Mesenchymal stem cell (in vitro differentiated cells and primary cell): ENCODE measurements around the gene HSPBAP1.

Experiments used
- DNase-seq: peaks from one replicate; pipeline ENCODE4 v3.0.0-alpha.2; 2013
- H2AFZ ChIP-seq: one replicate; pipeline ENCODE4 v1.6.1; 2013; ENCODE audit warnings: low read depth, mild to moderate bottlenecking, control low read depth, inconsistent platforms, low read length, moderate library complexity
- H2AK5ac ChIP-seq: 2 replicates; pipeline ENCODE4 v1.6.1; 2013; ENCODE audit warnings: low read length, moderate library complexity, mild to moderate bottlenecking, inconsistent platforms; ENCODE audit not compliant: severe bottlenecking
- H2BK120ac ChIP-seq: one replicate; pipeline ENCODE4 v1.6.1; 2013; ENCODE audit warnings: low read depth, mild to moderate bottlenecking, inconsistent platforms, low read length, moderate library complexity
- H2BK12ac ChIP-seq, 2 experiments: one replicate each; pipeline ENCODE4 v1.6.1; 2013; ENCODE audit warnings: inconsistent platforms in 2 of 2, low read length in 2 of 2, mild to moderate bottlenecking in 2 of 2, moderate library complexity in 2 of 2, control low read depth in 1 of 2
- H2BK15ac ChIP-seq: one replicate; pipeline ENCODE4 v1.6.1; 2013; ENCODE audit warnings: mild to moderate bottlenecking, low read depth, inconsistent platforms; ENCODE audit not compliant: poor library complexity, severe bottlenecking
- H2BK5ac ChIP-seq: 2 replicates; pipeline ENCODE4 v1.6.1; 2013; ENCODE audit warnings: low read depth, mild to moderate bottlenecking, low read length, control low read depth, inconsistent platforms; ENCODE audit not compliant: poor library complexity, severe bottlenecking
- H3K14ac ChIP-seq, 2 experiments: one replicate each; pipeline ENCODE4 v1.6.1; 2013; ENCODE audit warnings: inconsistent platforms in 2 of 2, low read length in 2 of 2, control low read depth in 1 of 2, mild to moderate bottlenecking in 1 of 2, moderate library complexity in 1 of 2
- H3K18ac ChIP-seq, 2 experiments: one replicate each; pipeline ENCODE4 v1.6.1; 2013; ENCODE audit warnings: inconsistent platforms in 2 of 2, low read length in 2 of 2, control low read depth in 1 of 2, low read depth in 1 of 2, mild to moderate bottlenecking in 1 of 2
- H3K23ac ChIP-seq, 2 experiments: one replicate each; pipeline ENCODE4 v1.6.1; 2013; ENCODE audit warnings: inconsistent platforms in 2 of 2, low read length in 2 of 2, mild to moderate bottlenecking in 2 of 2, moderate library complexity in 2 of 2, control low read depth in 1 of 2
- H3K27ac ChIP-seq: 2 replicates; pipeline ENCODE4 v1.5.1; 2013; ENCODE audit warnings: mild to moderate bottlenecking, moderate library complexity, low read length, control low read depth, inconsistent platforms; ENCODE audit not compliant: poor library complexity, severe bottlenecking
- H3K27me3 ChIP-seq, 2 experiments: 2 replicates each; pipeline versions ENCODE4 v1.6.1 to v1.7.0; 2013; ENCODE audit warnings: low read length in 2 of 2, mild to moderate bottlenecking in 2 of 2, moderate library complexity in 2 of 2, control low read depth in 1 of 2, inconsistent platforms in 1 of 2; ENCODE audit not compliant: control insufficient read depth in 1 of 2, insufficient read depth in 1 of 2
- H3K36me3 ChIP-seq, 2 experiments: 2 replicates each; pipeline versions ENCODE4 v1.6.1 to v1.7.0; 2013; ENCODE audit warnings: low read length in 2 of 2, control low read depth in 1 of 2, inconsistent platforms in 1 of 2, low read depth in 1 of 2, mild to moderate bottlenecking in 1 of 2; ENCODE audit not compliant: insufficient read depth in 2 of 2, control insufficient read depth in 1 of 2
- H3K4ac ChIP-seq, 2 experiments: one replicate each; pipeline ENCODE4 v1.6.1; 2013; ENCODE audit warnings: inconsistent platforms in 2 of 2, low read length in 2 of 2, mild to moderate bottlenecking in 2 of 2, moderate library complexity in 2 of 2, control low read depth in 1 of 2, low read depth in 1 of 2
- H3K4me1 ChIP-seq: 2 replicates; pipeline ENCODE4 v1.6.1; 2013; ENCODE audit warnings: low read depth, low read length, control low read depth; ENCODE audit not compliant: control insufficient read depth, insufficient read depth
- H3K4me2 ChIP-seq: 2 replicates; pipeline ENCODE4 v1.6.1; 2013; ENCODE audit warnings: low read length, mild to moderate bottlenecking, inconsistent platforms; ENCODE audit not compliant: poor library complexity, severe bottlenecking
- H3K4me3 ChIP-seq, 2 experiments: 2 replicates each; pipeline versions ENCODE4 v1.5.1 to v1.7.0; 2013; ENCODE audit warnings: low read length in 2 of 2, mild to moderate bottlenecking in 2 of 2, control low read depth in 1 of 2, low read depth in 1 of 2; ENCODE audit not compliant: insufficient read depth in 1 of 2
- H3K79me1 ChIP-seq: replicated peaks from 2 replicates; pipeline ENCODE4 v1.6.1; 2013; ENCODE audit warnings: mild to moderate bottlenecking, control low read depth, low read length, inconsistent platforms; ENCODE audit not compliant: poor library complexity, severe bottlenecking
- H3K9ac ChIP-seq: 2 replicates; pipeline ENCODE4 v1.7.0; 2013; ENCODE audit warnings: mild to moderate bottlenecking, low read length, moderate library complexity
- H3K9me3 ChIP-seq: 2 replicates; pipeline ENCODE4 v1.7.0; 2013; ENCODE audit warnings: mild to moderate bottlenecking, low read length; ENCODE audit not compliant: control insufficient read depth
- H4K8ac ChIP-seq: one replicate; pipeline ENCODE4 v1.6.1; 2013; ENCODE audit warnings: inconsistent platforms, mild to moderate bottlenecking, low read length, moderate library complexity
- H4K91ac ChIP-seq: one replicate; pipeline ENCODE4 v1.6.1; 2013; ENCODE audit warnings: mild to moderate bottlenecking, low read length, inconsistent platforms
- WGBS: methylation state at CpG from one replicate; pipeline ENCODE4 v1.1.7; 2013; ENCODE audit warnings: mixed read lengths; 5-methylcytosine and 5-hydroxymethylcytosine counted together

The HSPBAP1 gene

GRCh38 chr3:122785231-122785630 is 8.4 kb downstream of the HSPBAP1 start:
- Histone ChIP-seq H2BK120ac (no peak overlapping the region), H2BK15ac (no peak overlapping the region), H3K79me1 (peaks cover 3% of the 10 kb centered on the region), H3K4me3 (no peak overlapping the region), H3K23ac (no peak overlapping the region), H2BK12ac (no peak overlapping the region), H3K4me1 (no peaks in the 10 kb centered on the region), H3K4ac (no peak overlapping the region), H3K9ac (no peak overlapping the region), H2BK5ac (no peak overlapping the region), H2AFZ (no peak overlapping the region), H3K4me2 (no peak overlapping the region), H2AK5ac (no peak overlapping the region), H3K14ac (no peak overlapping the region), H3K18ac (no peak overlapping the region), H3K27ac (no peak overlapping the region), H4K91ac (no peak overlapping the region), H3K36me3 (no peaks in the 10 kb centered on the region), H3K27me3 (no peaks in the 10 kb centered on the region), H3K9me3 (no peaks in the 10 kb centered on the region), H4K8ac (no peak overlapping the region)
- DNase-seq = no peak
- WGBS = 80% methylated on average over 1 of the region's 1 CpG

GRCh38 chr3:122784436-122784835 is 9.2 kb downstream of the HSPBAP1 start:
- Histone ChIP-seq H2BK12ac (no peak overlapping the region), H4K8ac (no peak overlapping the region), H3K9me3 (no peaks in the 10 kb centered on the region), H4K91ac (no peak overlapping the region), H3K27me3 (no peaks in the 10 kb centered on the region), H3K36me3 (no peaks in the 10 kb centered on the region), H2BK120ac (no peak overlapping the region), H3K4me3 (no peak overlapping the region), H3K79me1 (peaks cover 3% of the 10 kb centered on the region), H3K27ac (no peak overlapping the region), H2AFZ (no peak overlapping the region), H2AK5ac (no peak overlapping the region), H3K9ac (no peak overlapping the region), H3K14ac (no peak overlapping the region), H2BK5ac (no peak overlapping the region), H2BK15ac (no peak overlapping the region), H3K4ac (no peak overlapping the region), H3K4me1 (no peaks in the 10 kb centered on the region), H3K18ac (no peak overlapping the region), H3K4me2 (no peak overlapping the region), H3K23ac (no peak overlapping the region)
- WGBS = 96% methylated on average over 1 of the region's 1 CpG
- peak; percentile 16 for DNase-seq

GRCh38 chr3:122782804-122783203 is 10.8 kb downstream of the HSPBAP1 start:
- H3K27ac ChIP-seq = no peak overlapping the region
- H2AK5ac ChIP-seq = no peak overlapping the region
- H3K23ac ChIP-seq = no peak overlapping the region
- H4K8ac ChIP-seq = no peak overlapping the region
- H3K4me1 ChIP-seq = no peaks in the 10 kb centered on the region
- no peak overlapping the region for H3K9ac ChIP-seq
- H3K9me3 ChIP-seq = no peaks in the 10 kb centered on the region
- H3K14ac ChIP-seq = no peak overlapping the region
- no peak overlapping the region for H2BK12ac ChIP-seq
- no peak overlapping the region for H2BK120ac ChIP-seq
- H3K79me1 ChIP-seq = peaks cover 1% of the 10 kb centered on the region
- H3K4ac ChIP-seq = no peak overlapping the region
- H2BK5ac ChIP-seq = no peak overlapping the region
- WGBS = 93% methylated on average over 1 of the region's 1 CpG
- no peak overlapping the region for H2BK15ac ChIP-seq
- H4K91ac ChIP-seq = no peak overlapping the region
- no peak overlapping the region for H3K4me3 ChIP-seq
- no peaks in the 10 kb centered on the region for H3K27me3 ChIP-seq
- no peaks in the 10 kb centered on the region for H3K36me3 ChIP-seq
- no peak overlapping the region for H3K4me2 ChIP-seq
- no peak overlapping the region for H2AFZ ChIP-seq
- H3K18ac ChIP-seq = no peak overlapping the region
- DNase-seq = no peak

DNA sequence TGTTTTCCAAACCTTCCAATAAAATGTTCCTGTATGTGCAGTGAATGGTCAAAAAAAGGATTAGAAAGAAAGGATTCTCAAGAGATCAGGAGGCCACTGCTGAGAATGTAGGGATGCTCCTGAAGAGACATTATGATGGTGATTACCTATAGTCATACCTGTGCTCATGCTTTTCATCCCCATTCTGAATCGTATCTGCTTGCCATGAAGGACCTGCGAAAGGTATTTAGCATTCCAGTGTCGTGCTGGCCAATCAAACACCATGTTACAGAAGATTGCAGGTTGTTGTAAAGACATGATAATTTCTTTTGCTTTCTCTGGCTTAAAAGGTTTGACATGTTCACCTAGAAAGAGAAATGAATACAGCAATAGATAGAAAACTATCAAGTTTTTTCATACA is 16.1 kb downstream of the HSPBAP1 start:
- Histone ChIP-seq H2AFZ (no peak overlapping the region), H3K27me3 (no peaks in the 10 kb centered on the region)

More for the DNA sequence above, 16.1 kb downstream of the HSPBAP1 start:
- Histone ChIP-seq H3K79me1 (no peaks in the 10 kb centered on the region), H2AK5ac (no peak overlapping the region), H3K4me3 (no peak overlapping the region), H2BK5ac (no peak overlapping the region), H2BK15ac (no peak overlapping the region), H4K8ac (no peak overlapping the region), H3K18ac (no peak overlapping the region), H3K27ac (no peak overlapping the region), H3K4me1 (no peaks in the 10 kb centered on the region), H2BK12ac (no peak overlapping the region), H3K36me3 (peaks cover 0 to 4% of the 10 kb centered on the region in 2 experiments), H3K9me3 (no peaks in the 10 kb centered on the region), H2BK120ac (no peak overlapping the region), H4K91ac (no peak overlapping the region), H3K14ac (no peak overlapping the region), H3K23ac (no peak overlapping the region), H3K4ac (no peak overlapping the region), H3K4me2 (no peak overlapping the region), H3K9ac (no peak overlapping the region)
- WGBS = 82% methylated on average over 3 of the region's 3 CpGs
- DNase-seq = no peak
